GM18498 (cell line): ENCODE results near the gene PRDM2.

Source experiments
- ATAC-seq: cut with Tn5 transposase; IDR thresholded peaks from one replicate; pipeline ENCODE4 v1.9.1; 2021; ENCODE audit warnings: mild to moderate bottlenecking, moderate library complexity; ENCODE audit not compliant: unreplicated experiment

The PRDM2 gene

GRCh38 chr1:13812456-13813397 is 112.7 kb downstream of the PRDM2 start:
- ATAC-seq = no peak

- no peak for ATAC-seq
Measured at GRCh38 chr1:13813398-13814012, 113.5 kb downstream of the PRDM2 start.

GRCh38 chr1:13814131-13814530 is 114.1 kb downstream of the PRDM2 start:
- no peak for ATAC-seq

DNA sequence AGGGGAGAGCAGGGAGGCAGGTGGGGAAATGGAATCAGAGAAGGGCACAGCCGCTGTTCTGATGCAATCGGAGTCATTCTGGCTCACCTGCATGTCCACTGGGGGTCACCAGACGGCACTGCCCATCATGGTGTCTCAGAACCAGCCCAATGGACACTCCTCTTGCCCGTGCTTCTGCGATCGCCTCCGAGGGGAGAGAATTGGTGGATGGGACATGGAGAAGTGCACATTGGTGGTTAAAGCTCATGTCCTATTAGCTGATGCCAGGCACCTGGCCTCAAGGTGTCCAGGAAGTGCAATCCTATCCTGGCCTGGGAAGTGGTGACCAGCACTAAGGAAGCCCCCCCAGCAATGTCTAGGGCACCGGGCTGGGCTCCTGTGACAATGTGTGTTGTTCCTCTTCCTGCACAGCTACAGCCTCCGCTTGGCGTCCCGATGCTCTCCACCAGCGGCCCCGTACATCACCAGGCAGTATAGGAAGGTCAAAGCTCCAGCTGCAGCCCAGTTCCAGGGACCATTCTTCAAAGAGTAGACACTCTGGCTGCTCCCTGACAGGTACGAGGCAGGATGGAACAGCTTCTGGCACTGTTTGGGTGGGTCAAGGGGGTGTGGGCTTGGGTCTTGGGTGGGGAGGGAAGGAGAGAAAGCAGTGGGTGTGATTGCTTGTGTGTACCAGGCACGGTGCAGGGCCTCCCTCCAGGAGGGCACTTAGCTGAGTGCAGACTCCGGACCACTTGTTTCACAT is 116.2 kb downstream of the PRDM2 start:
- no peak for ATAC-seq

GRCh38 chr1:13817906-13818305 is 117.9 kb downstream of the PRDM2 start:
- ATAC-seq = no peak

GRCh38 chr1:13818926-13819325 is 118.9 kb downstream of the PRDM2 start:
- no peak for ATAC-seq

DNA sequence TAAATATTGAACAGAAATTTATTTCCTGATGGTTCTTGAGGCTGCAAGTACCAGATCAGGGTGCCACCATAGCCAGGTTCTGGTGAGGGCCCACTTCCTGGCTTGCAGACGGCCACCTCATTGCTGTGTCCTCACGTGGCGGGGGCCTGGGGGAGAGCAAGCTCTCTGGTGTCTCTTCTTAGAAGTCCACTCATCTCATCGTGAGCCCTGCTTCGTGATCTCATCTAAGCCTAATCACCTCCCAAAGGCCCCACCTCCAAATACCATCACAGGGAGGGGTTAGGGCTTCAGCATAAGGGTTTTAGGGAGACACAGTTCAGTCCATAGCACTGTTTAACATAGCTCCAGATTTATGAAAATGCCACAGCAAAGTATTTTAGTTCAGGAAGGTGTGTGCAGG is 119.7 kb downstream of the PRDM2 start:
- ATAC-seq = no peak

- no peak for ATAC-seq
Measured at GRCh38 chr1:13820055-13820454, 120.1 kb downstream of the PRDM2 start.

GRCh38 chr1:13820456-13820855 is 120.5 kb downstream of the PRDM2 start:
- no peak for ATAC-seq

DNA sequence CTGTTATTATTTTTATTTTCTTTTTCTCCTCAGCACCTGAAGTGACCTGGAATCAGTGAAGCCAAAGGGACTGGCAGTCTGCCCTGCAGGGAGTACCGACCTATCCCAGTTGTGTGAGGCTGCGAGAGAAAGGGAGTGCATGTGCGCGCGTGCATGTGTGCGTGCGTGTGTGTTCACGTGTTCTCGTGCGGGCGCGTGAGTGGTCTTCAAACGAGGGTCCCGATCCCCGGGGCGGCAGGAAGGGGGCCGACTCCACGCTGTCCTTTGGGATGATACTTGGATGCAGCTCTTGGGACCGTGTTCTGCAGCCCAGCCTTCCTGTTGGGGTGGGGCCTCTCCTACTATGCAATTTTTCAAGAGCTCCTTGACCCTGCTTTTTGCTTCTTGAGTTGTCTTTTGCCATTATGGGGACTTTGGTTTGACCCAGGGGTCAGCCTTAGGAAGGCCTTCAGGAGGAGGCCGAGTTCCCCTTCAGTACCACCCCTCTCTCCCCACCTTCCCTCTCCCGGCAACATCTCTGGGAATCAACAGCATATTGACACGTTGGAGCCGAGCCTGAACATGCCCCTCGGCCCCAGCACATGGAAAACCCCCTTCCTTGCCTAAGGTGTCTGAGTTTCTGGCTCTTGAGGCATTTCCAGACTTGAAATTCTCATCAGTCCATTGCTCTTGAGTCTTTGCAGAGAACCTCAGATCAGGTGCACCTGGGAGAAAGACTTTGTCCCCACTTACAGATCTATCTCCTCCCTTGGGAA is 123.3 kb downstream of the PRDM2 start:
- ATAC-seq = no peak

DNA sequence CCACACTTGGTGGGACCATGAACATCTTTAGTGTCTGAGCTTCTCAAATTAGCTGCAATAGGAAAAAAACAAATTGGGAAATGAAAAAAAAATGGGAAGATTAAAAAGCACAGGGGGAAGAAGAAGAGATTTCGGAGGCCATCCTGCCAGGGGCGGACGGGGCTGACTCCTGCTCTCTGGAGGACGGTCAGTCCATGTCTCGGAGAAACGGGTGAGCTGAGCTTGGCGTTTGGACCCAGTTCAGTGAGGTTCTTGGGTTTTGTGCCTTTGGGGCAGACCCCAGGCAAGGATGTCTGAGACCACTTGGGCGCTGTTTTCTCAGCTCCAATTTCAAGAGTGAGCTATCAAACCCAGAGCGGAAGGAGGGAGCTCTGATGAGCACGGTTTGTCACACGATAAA is 123.9 kb downstream of the PRDM2 start:
- ATAC-seq = no peak

- ATAC-seq = no peak
Measured at GRCh38 chr1:13824626-13825025, 124.6 kb downstream of the PRDM2 start.

DNA sequence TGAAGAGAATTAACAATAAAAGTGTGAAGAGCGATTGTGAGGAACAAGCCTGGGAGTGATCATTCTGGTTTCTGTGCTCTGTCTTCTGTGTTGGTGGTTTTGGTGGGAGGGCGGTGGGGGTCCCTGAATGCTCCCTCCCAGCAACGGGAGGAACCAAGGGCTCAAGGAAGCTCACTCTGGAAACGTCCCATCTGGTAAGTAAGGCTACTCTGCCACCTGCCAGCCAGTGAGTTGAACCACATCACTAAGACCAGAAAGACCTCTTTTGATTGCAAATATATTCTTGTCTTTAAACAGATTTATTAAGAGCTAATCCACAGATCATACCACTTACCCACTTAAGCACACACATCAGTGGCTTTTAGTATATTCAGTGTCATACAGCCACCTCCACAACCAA is 125.0 kb downstream of the PRDM2 start:
- ATAC-seq = no peak

DNA sequence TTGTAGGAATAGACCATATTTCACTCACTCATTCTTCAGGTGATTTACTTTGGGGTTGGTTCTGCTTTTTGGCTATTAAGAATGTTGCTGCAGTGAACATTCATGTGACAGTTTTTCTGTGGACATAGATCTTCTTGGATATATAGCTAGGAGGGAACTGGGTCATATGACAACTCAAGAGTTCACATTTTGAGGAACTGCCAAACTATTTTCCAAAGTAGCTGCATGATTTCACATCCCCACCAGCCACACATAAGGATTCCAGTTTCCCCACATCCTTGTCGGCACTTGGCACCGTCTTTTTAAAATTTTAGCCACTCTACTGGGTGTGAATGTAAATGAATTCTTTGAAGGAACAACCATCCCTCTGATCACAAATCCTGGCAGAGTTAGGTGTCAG is 126.0 kb downstream of the PRDM2 start:
- ATAC-seq = no peak

DNA sequence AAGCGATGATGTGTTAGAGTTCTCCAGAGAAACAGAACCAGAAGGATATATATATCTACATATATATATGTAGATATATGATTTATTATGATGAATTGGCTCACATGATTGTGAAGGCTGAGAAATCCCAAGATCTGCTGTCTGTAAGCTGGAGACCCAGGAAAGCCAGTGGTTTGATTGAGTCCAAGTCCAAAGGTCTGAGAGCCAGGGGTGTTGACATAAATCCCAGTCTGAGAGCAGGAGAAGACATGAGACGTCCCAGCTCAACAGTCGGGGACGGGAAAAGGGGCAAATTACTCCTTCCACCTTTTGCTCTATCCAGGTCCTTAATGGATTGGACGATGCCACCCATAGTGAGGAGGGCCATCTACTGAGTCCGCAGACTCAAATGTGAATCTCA is 126.6 kb downstream of the PRDM2 start:
- no peak for ATAC-seq

- ATAC-seq = no peak
Measured at GRCh38 chr1:13828454-13829151, 128.6 kb downstream of the PRDM2 start.

- ATAC-seq = no peak
Measured at GRCh38 chr1:13829152-13829769, 129.3 kb downstream of the PRDM2 start.

DNA sequence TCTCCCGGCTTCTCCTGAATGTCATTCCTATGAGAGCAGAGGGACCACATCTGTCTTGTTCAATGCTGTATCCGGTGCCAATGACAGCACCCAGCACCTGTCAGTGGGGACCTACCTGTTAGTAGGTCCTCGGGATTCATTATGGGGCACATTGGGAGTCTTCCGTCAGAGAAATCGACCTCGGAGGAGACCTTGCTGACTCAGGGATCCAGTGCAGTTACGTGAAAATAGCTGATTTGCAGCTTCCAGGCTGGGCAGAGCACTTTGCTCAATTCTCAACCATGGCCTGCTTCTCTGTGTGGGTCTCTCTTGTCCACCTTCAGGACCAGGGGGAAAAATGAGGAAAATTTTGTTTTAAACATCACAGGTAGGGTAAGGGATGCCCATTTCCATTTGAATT is 130.2 kb downstream of the PRDM2 start:
- no peak for ATAC-seq

- no peak for ATAC-seq
Measured at GRCh38 chr1:13830616-13831280, 130.8 kb downstream of the PRDM2 start.
